H1 (cell line): ENCODE results near the gene AUH. TPM values are rescaled to one million over a fixed set of nuclear protein-coding genes. Genes with fewer than 3 reads are reported as not detected.

ENCODE experiments used
- CTCF ChIA-PET: fragments of 300-600 bp; sonication (Branson Sonifier 250); formaldehyde crosslinking; loops from one replicate; lab custom pipeline; 2021; ENCODE audit not compliant: partially characterized antibody; lab: Charles Lee
- POLR2A ChIA-PET: fragments of 300-600 bp; sonication (Branson Sonifier 250); formaldehyde crosslinking; loops from one replicate; lab custom pipeline; 2021; ENCODE audit warnings: inconsistent platforms; ENCODE audit not compliant: partially characterized antibody; lab: Charles Lee
- DNase-seq, 2 experiments: peaks; one replicate each; pipeline versions ENCODE4 v3.0.0 to v3.0.0-alpha.2; 2010 to 2022; ENCODE audit warnings: low spot score in 2 of 2, low read depth in 1 of 2, mixed read lengths in 1 of 2
- FAIRE-seq: peaks from 2 replicates; lab custom pipeline; 2011; peaks lifted over from hg19 to GRCh38; lab: Jason Lieb, UNC
- H2AFZ ChIP-seq: 2 replicates; pipeline ENCODE4 v1.8.1; 2012; ENCODE audit warnings: low read length, inconsistent platforms
- H2AK5ac ChIP-seq: 2 replicates; pipeline ENCODE4 v1.6.1; 2013; ENCODE audit warnings: low read depth, low read length
- H2BK120ac ChIP-seq: replicated peaks from 2 replicates; pipeline ENCODE3; 2013; ENCODE audit warnings: low read depth, low read length, inconsistent platforms
- H2BK12ac ChIP-seq: 2 replicates; pipeline ENCODE4 v1.6.1; 2013; ENCODE audit warnings: low read depth, low read length
- H2BK15ac ChIP-seq: 2 replicates; pipeline ENCODE4 v1.6.1; 2013; ENCODE audit warnings: low read length
- H2BK20ac ChIP-seq: 2 replicates; pipeline ENCODE4 v1.6.1; 2013; ENCODE audit warnings: low read length
- H2BK5ac ChIP-seq: 2 replicates; pipeline ENCODE4 v1.6.1; 2013; ENCODE audit warnings: low read depth, low read length
- H3K14ac ChIP-seq: 2 replicates; pipeline ENCODE4 v1.6.1; 2013; ENCODE audit warnings: inconsistent platforms; ENCODE audit not compliant: insufficient read length
- H3K18ac ChIP-seq: 2 replicates; pipeline ENCODE4 v1.6.1; 2013; ENCODE audit warnings: low read length; ENCODE audit errors: extremely low read depth
- H3K23ac ChIP-seq: 2 replicates; pipeline ENCODE4 v1.6.1; 2013; ENCODE audit warnings: inconsistent platforms; ENCODE audit not compliant: insufficient read length
- H3K23me2 ChIP-seq: 2 replicates; pipeline ENCODE4 v1.6.1; 2013; ENCODE audit warnings: low read depth, low read length
- H3K27ac ChIP-seq: 2 replicates; pipeline ENCODE4 v1.6.1; 2011; ENCODE audit warnings: low read depth, low read length, inconsistent platforms
- H3K27me3 ChIP-seq, 4 experiments: replicated peaks in 1 of 4; 1 replicate in 1 of 4; 2 replicates in 3 of 4; pipeline versions ENCODE4 v1.6.1 to v1.8.1; 2011 to 2013; ENCODE audit warnings: low read length in 3 of 4, mild to moderate bottlenecking in 3 of 4, inconsistent platforms in 2 of 4, mixed read lengths in 2 of 4, moderate library complexity in 1 of 4; ENCODE audit not compliant: control insufficient read depth in 3 of 4, insufficient read depth in 3 of 4; ENCODE audit errors: extremely low read depth in 1 of 4
- H3K36me3 ChIP-seq, 4 experiments: 2 replicates each; pipeline versions ENCODE4 v1.6.1 to v1.8.1; 2011 to 2013; ENCODE audit warnings: mild to moderate bottlenecking in 4 of 4, low read length in 3 of 4, moderate library complexity in 2 of 4, control low read depth in 1 of 4, inconsistent platforms in 1 of 4; ENCODE audit not compliant: insufficient read depth in 4 of 4, control insufficient read depth in 2 of 4
- H3K4ac ChIP-seq: replicated peaks from 2 replicates; pipeline ENCODE3; 2013; ENCODE audit warnings: low read length, low read depth, mixed read lengths, inconsistent platforms; ENCODE audit not compliant: insufficient read length
- H3K4me1 ChIP-seq, 4 experiments: replicated peaks in 1 of 4; 1 replicate in 1 of 4; 2 replicates in 3 of 4; pipeline versions ENCODE4 v1.6.1 to v1.8.1; 2011 to 2013; ENCODE audit warnings: low read length in 3 of 4, inconsistent platforms in 2 of 4, mixed read lengths in 1 of 4; ENCODE audit not compliant: insufficient read depth in 4 of 4, control insufficient read depth in 3 of 4
- H3K4me2 ChIP-seq, 2 experiments: 2 replicates each; pipeline versions ENCODE4 v1.6.1 to v1.8.1; 2011 to 2013; ENCODE audit warnings: low read depth in 2 of 2, low read length in 2 of 2, control low read depth in 1 of 2, inconsistent platforms in 1 of 2, mild to moderate bottlenecking in 1 of 2; ENCODE audit not compliant: insufficient read depth in 1 of 2
- H3K4me3 ChIP-seq, 4 experiments: fragments of 200-600, 300-600 bp in 1 of 4; sonication (generic), shearing (Covaris generic), sonication (Bioruptor Twin) in 1 of 4; 2 replicates each; pipeline versions ENCODE4 v1.5.1 to v1.8.1; 2011 to 2016; ENCODE audit warnings: low read length in 4 of 4, low read depth in 3 of 4, control low read depth in 2 of 4, inconsistent platforms in 2 of 4, mild to moderate bottlenecking in 2 of 4, mixed read lengths in 1 of 4, moderate library complexity in 1 of 4; ENCODE audit not compliant: insufficient read depth in 2 of 4; ENCODE audit errors: extremely low read depth in 1 of 4
- H3K56ac ChIP-seq: replicated peaks from 2 replicates; pipeline ENCODE3; 2013; ENCODE audit warnings: low read depth, mild to moderate bottlenecking, mixed read lengths, low read length, inconsistent platforms; ENCODE audit not compliant: insufficient read length
- H3K79me1 ChIP-seq: 2 replicates; pipeline ENCODE4 v1.6.1; 2013; ENCODE audit warnings: low read depth, low read length, control low read depth
- H3K79me2 ChIP-seq, 2 experiments: 2 replicates each; pipeline versions ENCODE4 v1.6.1 to v1.8.1; 2012 to 2013; ENCODE audit warnings: low read length in 2 of 2, mild to moderate bottlenecking in 2 of 2, inconsistent platforms in 1 of 2; ENCODE audit not compliant: insufficient read depth in 2 of 2, control insufficient read depth in 1 of 2
- H3K9ac ChIP-seq, 4 experiments: replicated peaks in 1 of 4; 1 replicate in 1 of 4; 2 replicates in 3 of 4; pipeline versions ENCODE4 v1.6.1 to v1.8.1; 2011 to 2013; ENCODE audit warnings: low read depth in 3 of 4, low read length in 3 of 4, control low read depth in 2 of 4, mild to moderate bottlenecking in 2 of 4, moderate library complexity in 2 of 4, inconsistent platforms in 1 of 4; ENCODE audit errors: extremely low read depth in 1 of 4
- H3K9me3 ChIP-seq, 2 experiments: 2 replicates each; pipeline versions ENCODE4 v1.6.1 to v1.8.1; 2012 to 2013; ENCODE audit warnings: mild to moderate bottlenecking in 2 of 2, moderate library complexity in 2 of 2, control low read depth in 1 of 2, inconsistent platforms in 1 of 2, low read depth in 1 of 2, low read length in 1 of 2, mixed read lengths in 1 of 2; ENCODE audit not compliant: insufficient read depth in 2 of 2
- H4K20me1 ChIP-seq, 2 experiments: replicated peaks in 1 of 2; 2 replicates each; pipeline versions ENCODE3 to v1.8.1; 2011 to 2013; ENCODE audit warnings: inconsistent platforms in 2 of 2, low read length in 2 of 2, mild to moderate bottlenecking in 1 of 2; ENCODE audit not compliant: insufficient read depth in 2 of 2, control insufficient read depth in 1 of 2
- H4K5ac ChIP-seq: 2 replicates; pipeline ENCODE4 v1.6.1; 2013; ENCODE audit warnings: low read length, low read depth, mixed read lengths, inconsistent platforms; ENCODE audit not compliant: insufficient read length
- H4K8ac ChIP-seq: 2 replicates; pipeline ENCODE4 v1.8.0; 2013; ENCODE audit warnings: mild to moderate bottlenecking, moderate library complexity, low read length, inconsistent platforms; ENCODE audit not compliant: insufficient read depth; ENCODE audit errors: extremely low read depth
- H4K91ac ChIP-seq: replicated peaks from 2 replicates; pipeline ENCODE3; 2013; ENCODE audit warnings: low read length, mixed read lengths, inconsistent platforms; ENCODE audit not compliant: insufficient read length
- CBX5 ChIP-seq: fragments of 300-800, 300-1000 bp; sonication (generic); IDR thresholded peaks from 2 replicates; pipeline ENCODE4 v1.7.1; 2016; ENCODE audit warnings: antibody characterized with exemption, low read length, low read depth
- CREB1 ChIP-seq: IDR thresholded peaks from 2 replicates; pipeline ENCODE4 v1.6.1; 2012; ENCODE audit warnings: inconsistent platforms
- EGR1 ChIP-seq: IDR thresholded peaks from 2 replicates; pipeline ENCODE4 v1.6.1; 2011; ENCODE audit warnings: low read depth, low read length, borderline replicate concordance
- NRF1 ChIP-seq: IDR thresholded peaks from 2 replicates; pipeline ENCODE4 v1.6.1; 2011; ENCODE audit warnings: mild to moderate bottlenecking, low read depth, low read length, improper control_type of control experiment
- POLR2AphosphoS5 ChIP-seq: IDR thresholded peaks from 2 replicates; pipeline ENCODE4 v1.6.1; 2011; ENCODE audit warnings: low read depth, low read length
- SAP30 ChIP-seq: fragments of 300-600 bp; sonication (generic); IDR thresholded peaks from 2 replicates; pipeline ENCODE4 v1.7.1; 2012; ENCODE audit warnings: low read length, moderate library complexity, mild to moderate bottlenecking, inconsistent platforms; ENCODE audit not compliant: insufficient read depth, insufficient replicate concordance
- USF2 ChIP-seq: IDR thresholded peaks from 2 replicates; pipeline ENCODE4 v1.6.1; 2011; ENCODE audit warnings: low read length, improper control_type of control experiment
- WGBS, 2 experiments: shearing (Covaris generic) in 1 of 2; methylation state at CpG; one replicate each; pipeline versions ENCODE4 v1.1.6 to v1.1.7; 2013 to 2015; ENCODE audit warnings: low lambda C conversion rate in 2 of 2, mixed read lengths in 2 of 2, inconsistent platforms in 1 of 2, low coverage in 1 of 2, missing lambda C conversion rate in 1 of 2; ENCODE audit not compliant: insufficient replicate concordance in 2 of 2, insufficient coverage in 1 of 2, insufficient read length in 1 of 2; ENCODE audit errors: extremely low coverage in 1 of 2, missing lambda C conversion rate in 1 of 2; 5-methylcytosine and 5-hydroxymethylcytosine counted together
- polyA plus RNA-seq, 7 experiments: library from polyadenylated mRNA; depleted of rRNA in 3 of 7; stranded (reverse) in 5 of 7; unstranded in 2 of 7; fragments of >200 nt in 5 of 7; fragments of 200-250 nt in 2 of 7; gene quantifications; 1 replicate in 5 of 7; 2 replicates in 1 of 7; 4 replicates in 1 of 7; pipeline versions ENCODE4 v1.2.1 to v1.2.3, GENCODE V29; 2011 to 2013; ENCODE audit warnings: missing spikeins in 2 of 7, mixed read lengths in 2 of 7
- total RNA-seq: library from RNA; stranded (reverse); fragmentation: NEBNext Ultra II Directional; extraction: Animal tissue kit (Norgen Biotek cat#: 25700); gene quantifications from 2 replicates; pipeline ENCODE4 v1.2.1, GENCODE V29; 2021

The AUH gene
- total and polyA plus RNA-seq, 2 of the 8 experiments (the other 6 are each of a cell fraction or from before 2014, with no cell fraction given): 5.8 to 21.9 TPM

- Histone ChIP-seq H3K36me3 (no peaks in the 10 kb centered on the region; a peak in 1 of 8 replicates), H3K9me3 (no peaks in the 10 kb centered on the region), H4K20me1 (no peaks in the 10 kb centered on the region), H3K4me2 (no peak overlapping the region), H3K9ac (no peak overlapping the region), H2BK120ac (no peak overlapping the region), H2BK5ac (no peak overlapping the region), H2BK20ac (no peak overlapping the region), H2AFZ (0 out of 2 replicates have a peak overlapping the region, but pooled peaks have one; percentile 32), H3K56ac (no peak overlapping the region), H3K4me3 (no peak overlapping the region), H3K23me2 (no peaks in the 10 kb centered on the region), H4K5ac (no peak overlapping the region), H2BK12ac (no peak overlapping the region), H3K79me2 (no peaks in the 10 kb centered on the region), H3K4ac (no peak overlapping the region), H3K79me1 (no peaks in the 10 kb centered on the region), H3K27ac (no peak overlapping the region), H2AK5ac (no peak overlapping the region), H2BK15ac (no peak overlapping the region), H4K8ac (no peak overlapping the region), H3K23ac (no peak overlapping the region), H3K4me1 (no peaks in the 10 kb centered on the region), H3K14ac (no peak overlapping the region), H4K91ac (no peak overlapping the region), H3K18ac (no peak overlapping the region), H3K27me3 (no peaks in the 10 kb centered on the region)
- WGBS, 2 experiments: 97% methylated on average over 3 of the region's 3 CpGs; no CpG with 5 or more reads in 1 of the 2 experiments
- CTCF ChIA-PET: no interaction called here
- POLR2A ChIA-PET: no interaction called here
- DNase-seq: no peak
- FAIRE-seq: no peak
- TF ChIP-seq POLR2AphosphoS5 (no peak), CBX5 (no peak), EGR1 (no peak), CREB1 (no peak), USF2 (no peak), NRF1 (no peak), SAP30 (no peak)
- TF ChIP-seq, all 59 proteins: peak for 0
Measured at GRCh38 chr9:91398926-91399325, 37.2 kb upstream of the AUH start.
